M059J (cell line): Measurements from ENCODE around the gene TAS1R2. TPM values are rescaled to one million over a fixed set of nuclear protein-coding genes. Genes with fewer than 3 reads are reported as not detected.

ENCODE experiments used
- DNase-seq: peaks from one replicate; pipeline ENCODE4 v3.0.0-alpha.2; 2012; ENCODE audit warnings: low read depth
- total RNA-seq: library from RNA; depleted of rRNA; stranded (reverse); fragments of >200 nt; shearing (Covaris generic); gene quantifications from 2 replicates; pipeline ENCODE4 v1.2.3, GENCODE V29; 2014

TAS1R2 gene
- total RNA-seq, 1 experiment from 2014 or later: not detected

DNA sequence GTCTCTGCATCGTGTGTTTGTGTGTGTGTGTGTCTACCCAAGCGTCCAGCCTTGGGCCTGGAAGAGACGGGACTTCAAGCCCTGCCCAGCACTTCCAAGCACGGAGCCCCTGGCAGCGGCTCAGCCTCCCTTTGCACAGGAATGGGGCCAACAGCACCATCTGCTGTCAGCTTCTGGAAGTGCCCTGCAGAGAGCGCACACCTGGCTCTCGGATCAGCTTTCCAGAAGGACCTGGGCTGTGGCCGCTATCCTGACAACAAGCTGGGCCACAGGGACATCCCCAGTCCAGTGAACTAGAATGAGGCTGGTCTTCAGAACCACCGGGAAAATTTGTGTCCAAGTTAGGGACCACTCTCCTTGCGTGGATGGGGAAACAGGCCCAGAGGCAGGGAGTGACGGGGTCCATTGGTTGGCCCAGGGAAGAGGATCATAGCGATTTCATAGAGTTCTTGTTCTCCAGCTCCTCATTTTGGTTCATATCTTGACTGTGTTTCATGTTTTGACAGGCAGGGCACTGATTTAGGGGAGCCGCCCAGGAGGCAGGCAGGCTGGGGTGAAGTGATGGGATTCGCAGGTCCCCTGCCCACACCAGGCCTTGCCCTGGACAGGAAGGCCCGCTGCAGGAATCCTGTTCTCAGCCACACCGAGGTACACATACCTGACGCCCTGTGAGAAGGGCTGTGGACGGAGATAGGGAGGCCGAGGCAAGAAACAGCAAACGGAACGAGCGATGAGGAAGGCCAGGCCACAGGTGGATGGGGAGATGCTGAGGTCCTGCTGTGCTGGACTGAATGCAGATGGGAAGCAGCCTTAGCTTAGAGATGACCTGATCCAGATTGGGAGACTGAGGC is 38.4 kb downstream of the TAS1R2 start:
- DNase-seq: peak; percentile 67

DNA sequence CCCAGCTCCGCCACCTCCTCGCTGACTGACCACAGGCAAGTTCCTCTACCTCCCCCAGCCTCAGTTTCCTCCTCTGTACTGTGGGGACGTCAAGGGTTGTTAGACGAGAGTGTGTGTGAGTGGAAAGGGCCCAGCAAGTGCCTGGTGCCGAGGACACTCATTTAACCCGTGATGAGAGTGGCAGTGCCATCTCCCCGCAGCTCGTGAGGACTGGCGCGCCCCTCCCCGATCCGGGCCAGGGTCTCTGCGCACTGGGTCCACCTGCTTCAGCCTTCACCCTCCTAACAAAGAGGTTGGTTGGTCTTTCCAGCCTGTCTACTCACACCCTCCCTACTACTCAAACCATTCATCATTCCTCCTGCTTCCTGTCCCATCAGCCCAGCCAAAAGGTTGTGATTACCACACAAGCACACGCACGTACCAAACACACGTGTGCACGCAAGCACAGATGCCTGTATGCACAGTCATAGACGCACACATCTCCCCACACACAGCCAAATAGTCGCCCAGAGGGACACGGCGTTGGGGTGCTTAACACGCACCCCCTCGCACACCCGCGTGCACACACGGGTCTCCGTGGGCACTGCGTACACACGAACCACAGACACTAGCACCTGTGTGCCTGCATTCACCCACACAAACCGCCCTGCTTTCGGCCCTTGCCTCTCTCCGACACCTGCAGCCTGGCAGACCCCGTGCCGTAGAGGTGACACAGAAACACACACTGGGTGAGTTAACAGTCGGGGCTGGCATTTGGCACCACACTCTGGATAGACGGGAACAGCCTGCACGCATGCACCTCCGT is 39.3 kb downstream of the TAS1R2 start:
- no peak for DNase-seq

- DNase-seq: no peak
Observed at GRCh38 chr1:18819203-18819602, 40.3 kb downstream of the TAS1R2 start.

DNA sequence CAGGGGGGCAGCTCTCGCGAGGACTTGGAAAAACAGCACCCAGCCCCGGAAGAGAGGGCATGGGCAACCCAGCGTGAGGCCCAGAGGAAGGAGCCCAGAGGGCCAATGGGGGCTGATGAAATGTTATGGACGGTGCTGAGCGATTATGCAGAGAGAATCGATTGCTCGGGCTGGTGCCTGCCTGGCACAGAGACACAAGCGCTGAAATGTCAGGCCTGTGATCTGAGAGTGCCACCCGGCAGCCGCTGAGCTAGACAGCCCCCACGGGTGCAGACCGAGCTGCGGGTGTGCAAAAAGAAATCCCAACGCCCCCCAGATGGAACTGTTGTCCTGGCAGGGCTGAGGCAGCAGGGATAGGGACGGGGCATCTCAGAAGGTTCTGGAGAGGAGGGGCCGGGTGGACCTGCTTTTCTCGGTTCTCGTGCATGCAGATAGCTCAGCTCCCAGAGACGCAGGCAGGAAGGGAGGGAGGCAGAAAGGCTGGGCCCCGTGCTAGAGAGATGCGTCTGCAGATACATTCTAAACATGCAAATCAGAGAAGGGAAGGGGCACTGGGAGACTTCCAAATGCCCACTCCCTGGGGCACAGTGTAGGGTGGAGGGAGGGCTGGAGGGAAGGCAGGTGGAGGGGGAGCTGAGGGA is 41.5 kb downstream of the TAS1R2 start:
- no peak for DNase-seq

- no peak for DNase-seq
Observed at GRCh38 chr1:18817316-18817715, 42.1 kb downstream of the TAS1R2 start.

DNA sequence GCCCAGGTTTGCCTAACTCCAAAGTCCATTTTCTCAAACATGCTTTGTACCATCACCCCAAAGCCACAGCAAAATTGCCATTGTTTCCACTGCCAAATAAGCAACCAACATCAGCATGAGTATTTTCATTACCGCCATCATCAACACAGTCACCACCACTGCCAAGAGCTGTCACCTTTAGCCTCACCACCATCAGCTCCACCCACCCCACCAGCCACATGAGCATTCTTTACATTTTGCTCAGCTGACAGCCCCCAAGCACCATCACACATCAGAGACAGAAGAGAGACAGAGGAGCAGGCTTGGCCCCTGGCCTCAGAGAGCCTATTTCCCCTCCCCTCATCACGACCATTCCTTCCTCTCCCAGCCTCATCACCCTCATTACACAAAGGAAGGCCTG is 42.7 kb downstream of the TAS1R2 start:
- DNase-seq: peak; percentile 50

DNA sequence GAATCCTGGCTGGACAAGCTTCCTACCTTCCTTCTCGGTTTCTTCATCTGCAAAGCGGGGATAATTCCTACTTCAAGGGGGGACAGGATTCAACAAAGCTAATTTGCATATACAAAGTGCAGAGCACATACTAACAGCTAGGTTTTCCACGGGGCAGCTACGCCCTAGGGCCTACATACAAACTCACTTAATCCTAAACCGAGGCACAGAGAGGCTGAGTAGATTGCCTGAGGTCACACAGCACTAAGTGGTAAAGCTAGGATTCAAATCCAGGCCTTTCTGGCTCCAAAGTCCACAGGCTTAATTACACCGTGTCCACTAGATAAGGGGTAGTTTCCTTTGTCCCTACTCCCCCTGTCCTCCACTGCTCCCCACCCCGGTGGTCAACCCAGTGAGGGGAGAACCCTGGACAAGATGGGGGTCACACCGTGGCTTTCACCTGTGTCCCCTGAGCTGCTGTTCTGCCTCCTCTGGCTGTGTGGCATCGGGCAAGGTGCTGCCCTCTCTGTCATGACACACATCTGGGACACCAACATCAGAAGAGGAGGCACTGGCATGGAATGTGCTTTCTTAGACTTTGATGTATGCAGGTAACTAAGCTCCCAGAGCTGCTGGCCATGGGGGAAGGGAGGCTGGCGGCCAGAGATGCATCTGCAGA is 44.5 kb downstream of the TAS1R2 start:
- DNase-seq: no peak

DNA sequence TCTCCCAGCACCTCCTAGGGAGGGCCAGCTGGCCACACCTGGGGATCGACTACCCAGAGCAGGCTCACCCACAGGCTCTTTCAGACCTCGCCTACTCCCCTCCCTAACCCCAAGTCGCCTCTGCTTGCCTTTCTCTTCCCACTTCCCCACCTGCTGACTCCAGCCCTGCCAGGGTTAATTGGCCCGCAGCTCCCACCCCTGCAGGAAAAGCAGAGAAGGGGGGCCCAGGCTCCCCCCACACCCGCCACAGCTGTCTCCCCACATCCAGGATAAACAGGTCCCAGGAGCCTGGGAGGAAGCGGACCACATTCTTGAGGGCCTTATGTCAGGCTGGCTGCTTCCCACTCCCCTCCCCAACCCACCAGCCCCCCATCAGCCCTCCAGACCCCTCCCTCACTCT is 45.0 kb downstream of the TAS1R2 start:
- DNase-seq: no peak

GRCh38 chr1:18812453-18812939 is 47.0 kb downstream of the TAS1R2 start:
- DNase-seq: no peak

DNA sequence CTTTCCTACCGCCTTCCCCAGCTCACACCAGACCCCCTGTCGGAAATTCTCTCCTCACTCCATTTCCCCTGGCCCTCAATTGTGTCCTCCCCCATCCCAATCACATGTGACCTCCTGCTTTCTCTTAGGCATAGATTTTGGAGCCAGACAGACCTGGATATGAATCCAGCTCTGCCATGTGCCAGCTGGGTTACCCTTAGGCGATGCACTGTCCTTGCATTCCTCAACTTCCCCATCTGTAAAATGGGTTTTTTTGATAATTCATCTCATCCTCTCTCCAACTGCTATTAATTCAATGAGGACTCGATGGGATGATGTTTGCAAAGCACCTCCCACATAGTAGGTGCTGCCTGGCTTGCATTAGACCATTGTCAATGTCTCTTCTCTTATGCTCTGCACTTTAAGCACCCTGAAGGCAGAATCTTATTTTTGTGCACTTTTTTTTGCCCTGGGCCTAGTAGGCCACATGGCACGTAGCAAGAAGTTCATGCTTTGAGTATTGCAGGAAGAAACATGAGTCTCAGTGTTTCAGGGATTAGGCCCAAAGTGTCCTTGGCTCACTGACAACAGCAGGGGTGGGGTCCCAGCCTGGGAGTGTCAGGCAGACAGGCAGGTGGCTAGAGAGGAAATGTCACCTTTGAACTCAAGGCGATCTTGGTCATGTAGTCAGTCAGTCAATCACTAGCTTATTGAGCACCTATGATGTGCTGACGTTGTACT is 47.6 kb downstream of the TAS1R2 start:
- DNase-seq: no peak

GRCh38 chr1:18809953-18810899 is 49.2 kb downstream of the TAS1R2 start:
- DNase-seq: no peak

DNA sequence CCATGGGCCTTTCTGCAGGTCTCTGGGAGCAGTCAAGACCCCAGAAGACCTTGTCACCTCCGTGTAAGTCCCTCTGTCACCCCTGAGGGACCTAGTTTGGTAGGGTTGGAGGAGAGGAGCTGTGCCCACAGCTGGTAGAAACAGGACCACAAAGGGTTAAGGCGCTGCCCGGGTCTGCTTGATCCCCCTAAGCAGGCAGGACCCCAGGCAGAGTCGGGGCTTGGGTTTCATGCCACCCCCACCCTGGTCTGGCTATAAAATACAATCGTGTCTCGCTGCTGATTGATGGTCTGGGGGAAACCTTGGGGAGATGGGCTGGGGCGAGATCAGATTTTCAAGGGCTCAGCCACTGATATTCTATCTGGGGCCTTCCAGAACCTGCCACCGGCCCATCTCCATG is 50.9 kb downstream of the TAS1R2 start:
- no peak for DNase-seq

DNA sequence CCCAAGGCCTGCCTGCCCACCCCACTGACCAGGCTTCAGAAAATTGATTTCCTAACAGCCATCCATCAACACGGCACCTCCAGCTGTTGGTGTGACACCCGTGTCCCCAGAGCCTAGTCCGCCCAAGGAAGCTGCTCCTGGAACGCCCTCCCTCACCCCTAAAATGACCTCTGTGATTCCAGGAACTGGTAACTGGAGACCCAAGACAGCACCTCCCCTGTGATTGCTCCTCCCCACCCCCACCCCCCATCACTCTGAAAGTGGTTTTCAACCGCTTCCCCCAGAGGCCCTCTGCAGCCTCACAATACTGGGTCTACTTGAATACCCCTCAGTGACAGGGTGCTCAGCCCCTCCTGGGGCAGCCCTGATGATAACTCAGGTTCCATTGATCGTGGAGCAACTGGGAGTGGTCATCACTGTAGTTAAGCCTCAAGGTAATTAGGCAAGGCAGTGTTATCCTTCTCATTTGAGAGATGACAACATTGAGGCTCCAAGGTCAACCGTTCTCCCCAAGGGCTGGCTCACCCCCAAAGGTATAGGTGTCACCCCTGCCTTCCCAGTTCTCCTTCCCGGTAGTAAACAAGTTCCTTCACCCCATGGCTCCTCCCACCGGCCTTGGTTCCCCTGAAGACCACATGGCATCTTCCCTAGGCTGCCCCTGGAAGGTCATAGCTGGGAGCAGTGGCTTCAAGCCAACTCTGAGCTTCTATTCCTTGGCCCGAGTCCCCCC is 52.0 kb downstream of the TAS1R2 start:
- DNase-seq: no peak

DNA sequence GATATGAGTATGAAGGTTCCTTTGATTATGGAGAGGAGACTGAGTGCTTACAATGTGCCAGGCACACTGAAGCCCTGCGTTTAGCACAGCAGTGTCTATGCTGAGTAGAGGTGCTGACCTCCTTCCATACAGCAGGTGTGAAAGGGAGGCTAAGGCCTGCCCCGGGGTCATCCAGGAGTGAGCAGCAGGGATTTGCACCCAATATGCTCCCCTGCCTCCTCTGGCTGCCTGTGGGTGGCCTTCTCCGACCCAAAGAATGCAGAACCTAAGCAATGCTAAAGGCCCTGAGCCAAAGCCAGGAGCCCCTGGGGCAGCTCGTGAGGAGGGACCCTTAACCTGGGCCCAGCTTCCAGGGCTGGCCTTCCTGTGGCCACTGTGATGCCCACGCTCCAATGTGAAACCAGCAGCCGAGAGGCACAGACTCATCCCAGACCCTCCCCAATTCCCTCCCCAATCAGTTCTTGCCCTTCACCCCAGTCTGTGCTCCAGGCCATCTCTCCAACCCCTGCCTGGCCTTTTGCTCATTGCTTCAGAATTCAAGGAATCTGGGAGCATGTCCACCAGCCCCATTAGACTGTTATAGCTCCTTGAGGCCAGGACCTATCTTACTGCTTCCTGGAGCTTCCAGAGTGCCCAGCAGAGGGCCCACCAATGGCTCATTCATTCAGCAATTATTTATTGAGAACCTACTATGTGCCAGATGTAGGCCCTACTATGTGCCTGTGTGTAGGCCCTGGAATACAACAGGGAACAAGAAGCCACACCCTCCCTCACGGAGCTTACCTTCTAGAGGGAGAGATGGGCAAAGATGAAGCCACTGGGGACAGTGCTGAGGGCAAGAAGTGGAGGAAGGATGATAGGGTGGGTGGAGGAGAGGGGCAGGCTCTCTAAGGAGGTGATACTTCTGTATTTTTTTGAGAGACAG is 53.3 kb downstream of the TAS1R2 start:
- peak; percentile 54 for DNase-seq

- no peak for DNase-seq
Observed at GRCh38 chr1:18805150-18805879, 54.1 kb downstream of the TAS1R2 start.

DNA sequence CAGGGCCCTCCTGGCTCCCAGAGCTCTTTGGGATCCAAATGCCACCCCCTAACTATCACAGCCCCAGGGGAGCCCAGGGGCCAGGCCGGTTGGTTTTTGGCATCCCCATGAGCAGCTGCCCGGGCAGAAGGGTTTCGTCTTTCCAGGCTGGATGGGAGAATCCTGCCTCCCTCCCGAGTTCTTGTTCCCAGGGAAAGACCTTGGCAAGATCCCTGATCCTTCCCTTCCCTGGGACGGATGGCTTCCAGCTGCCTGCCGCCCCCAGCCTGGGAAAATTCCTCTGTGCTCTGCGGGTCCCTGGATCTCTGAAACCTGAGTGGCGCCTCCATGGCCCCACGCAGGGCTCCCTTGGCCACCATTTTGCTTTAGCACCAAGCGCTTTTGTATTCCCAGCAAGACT is 55.6 kb downstream of the TAS1R2 start:
- no peak for DNase-seq

GRCh38 chr1:18803151-18803791 is 56.2 kb downstream of the TAS1R2 start:
- peak; percentile 21 for DNase-seq
